Measurements from ENCODE around the gene MISP3.

Gene MISP3

GRCh38 chr19:14105680-14106079, 33.1 kb downstream of the MISP3 start:
- DNase-seq, result no peak

GRCh38 chr19:14106840-14107239, 34.3 kb downstream of the MISP3 start:
- DNase-seq, result no peak

GRCh38 chr19:14107581-14108461, 35.2 kb downstream of the MISP3 start:
- DNase-seq, result no peak

DNA sequence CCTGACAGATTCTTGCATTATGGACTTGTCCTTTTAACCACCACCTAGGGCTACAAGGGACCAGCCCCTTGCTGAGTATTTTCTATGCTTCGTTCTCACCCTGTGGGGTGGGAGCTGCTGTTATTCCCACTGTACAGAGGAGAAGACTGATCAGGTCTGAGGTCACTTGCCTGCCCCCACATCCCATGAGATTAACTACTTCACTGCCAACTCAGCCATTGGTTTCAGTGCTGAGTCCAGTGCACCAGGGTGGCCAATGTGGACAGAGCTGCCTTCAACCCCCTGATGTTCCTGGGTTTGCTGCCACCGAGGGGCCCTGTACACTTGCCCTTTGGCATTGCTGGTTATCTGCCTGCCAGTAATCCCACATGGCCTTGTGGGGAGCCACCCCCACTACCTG, 38.1 kb downstream of the MISP3 start:
- no peak for DNase-seq

DNA sequence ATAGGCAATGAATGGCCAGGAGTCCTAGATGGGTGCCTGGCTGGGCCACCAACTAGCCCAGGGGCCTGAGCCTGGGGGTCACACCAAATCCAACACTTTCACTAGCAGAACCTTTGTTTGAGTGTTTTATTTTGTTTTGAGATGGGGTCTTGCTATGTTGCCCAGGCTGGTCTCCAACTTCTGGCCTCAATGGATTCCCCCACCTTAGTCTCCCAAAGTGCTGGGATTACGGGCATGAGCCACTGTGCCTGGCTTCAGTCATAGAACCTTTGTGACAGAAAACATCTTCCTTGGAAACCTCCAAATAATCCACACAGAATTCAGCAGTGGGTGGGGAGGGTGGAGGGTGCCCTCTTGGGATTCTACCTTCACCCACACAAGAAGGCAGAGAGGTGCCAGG, 38.9 kb downstream of the MISP3 start:
- no peak for DNase-seq

DNA sequence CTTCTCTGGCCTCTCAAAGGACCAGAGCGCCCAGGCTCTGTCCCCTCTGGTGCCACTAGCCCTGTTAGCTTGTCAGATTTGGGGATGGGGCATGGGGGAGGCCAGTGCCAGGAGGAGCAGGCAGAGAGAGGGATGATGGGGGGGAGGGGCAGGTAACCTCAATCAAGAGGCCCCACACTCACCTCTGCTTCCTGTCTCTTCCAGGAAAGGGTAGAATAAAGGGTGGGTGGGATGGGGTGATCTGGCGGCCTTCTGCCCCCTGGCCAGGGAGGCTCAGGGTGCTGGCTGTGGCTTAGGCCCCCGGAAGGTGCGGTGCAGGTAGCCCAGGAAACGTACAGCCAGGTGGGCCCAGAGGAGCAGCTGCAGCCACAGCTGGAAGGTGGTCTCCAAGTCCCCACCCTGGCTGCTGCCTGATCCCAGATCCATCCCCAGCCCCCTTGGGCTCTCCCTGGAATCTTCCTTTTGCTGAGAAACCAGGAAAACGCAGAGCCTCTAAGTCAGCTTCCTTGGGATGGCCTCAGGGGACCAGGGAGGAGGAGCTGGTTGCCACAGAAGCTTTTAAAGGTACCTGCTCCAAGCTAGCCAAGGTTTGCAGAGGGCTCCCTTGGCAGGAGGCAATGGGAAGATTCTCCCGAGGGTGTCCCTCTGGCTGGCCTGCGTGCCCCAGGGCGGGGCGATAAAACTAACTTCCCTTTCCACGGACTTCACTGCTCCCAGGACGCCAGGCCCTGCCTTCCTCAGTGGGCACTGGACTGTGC, 39.6 kb downstream of the MISP3 start:
- no peak for DNase-seq

DNA sequence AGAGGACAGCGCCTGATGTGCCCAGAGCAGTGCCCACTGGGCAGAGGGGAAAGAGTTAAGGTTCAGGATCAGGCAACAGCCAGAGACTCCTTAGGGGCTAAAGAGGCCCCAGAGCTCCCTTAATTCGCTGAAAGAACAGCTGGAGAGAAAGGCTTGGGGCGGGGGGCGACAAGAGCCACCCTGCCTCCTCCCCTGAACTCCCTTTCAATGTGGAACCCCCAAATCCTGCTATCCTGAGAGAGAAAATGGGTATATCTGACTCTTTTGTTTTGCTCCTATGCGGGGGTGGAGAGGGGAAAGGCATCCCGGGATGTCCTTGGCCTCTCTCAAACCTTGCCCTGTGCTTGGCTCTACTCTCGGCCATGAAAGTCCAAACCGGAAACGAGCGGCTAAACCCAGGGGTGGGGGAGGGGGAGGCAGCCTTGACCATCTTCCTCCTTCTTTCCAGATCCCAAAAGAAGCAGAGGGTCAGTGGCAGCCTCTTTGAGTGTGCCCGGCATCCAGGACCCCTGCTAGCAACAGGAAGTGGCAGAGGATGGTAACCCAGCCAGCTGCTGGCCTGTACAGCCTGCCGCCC, 40.3 kb downstream of the MISP3 start:
- no peak for DNase-seq

- DNase-seq, result no peak
Observed at GRCh38 chr19:14113762-14114414, 41.3 kb downstream of the MISP3 start.

- no peak for DNase-seq
Observed at GRCh38 chr19:14114439-14114838, 41.9 kb downstream of the MISP3 start.

DNA sequence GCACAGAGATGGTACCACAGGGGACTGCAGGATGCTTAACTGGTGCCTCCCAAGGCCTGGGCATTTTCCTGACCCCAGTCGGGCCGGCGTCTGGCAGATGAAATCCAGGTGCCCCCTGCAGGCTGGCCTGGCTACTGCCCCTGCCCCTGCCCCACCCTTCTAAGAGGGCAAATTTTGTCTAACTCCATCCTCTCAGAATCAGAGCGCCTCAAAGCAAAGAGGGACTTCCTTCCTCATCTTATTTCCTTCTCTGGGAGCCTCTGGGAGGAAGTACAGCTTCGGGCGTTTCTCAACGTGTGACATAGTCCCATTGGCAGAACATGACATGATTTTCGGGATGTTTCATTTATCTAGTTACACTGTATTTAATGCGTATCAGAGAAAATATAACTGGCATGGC, 42.3 kb downstream of the MISP3 start:
- no peak for DNase-seq

- no peak for DNase-seq
Observed at GRCh38 chr19:14115756-14116155, 43.2 kb downstream of the MISP3 start.

DNA sequence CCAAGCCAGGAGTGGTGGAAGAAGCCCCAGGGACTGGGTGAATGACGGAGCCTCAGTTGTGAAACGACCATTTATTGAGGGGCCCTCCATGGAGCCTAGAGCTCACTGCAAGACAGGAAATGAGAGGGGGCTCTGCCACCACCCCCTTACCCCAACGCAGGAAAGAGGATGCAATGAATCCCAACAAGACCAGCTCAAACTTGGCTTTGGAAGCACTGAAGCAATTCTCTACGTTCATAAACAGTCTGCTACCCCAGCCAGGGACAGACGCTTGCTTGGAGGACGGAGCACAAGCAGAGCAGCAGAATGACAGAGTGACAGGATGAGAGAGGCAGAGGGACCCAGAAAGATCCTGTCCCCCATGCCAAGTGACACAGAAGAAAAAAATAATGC, 43.9 kb downstream of the MISP3 start:
- DNase-seq, result no peak

DNA sequence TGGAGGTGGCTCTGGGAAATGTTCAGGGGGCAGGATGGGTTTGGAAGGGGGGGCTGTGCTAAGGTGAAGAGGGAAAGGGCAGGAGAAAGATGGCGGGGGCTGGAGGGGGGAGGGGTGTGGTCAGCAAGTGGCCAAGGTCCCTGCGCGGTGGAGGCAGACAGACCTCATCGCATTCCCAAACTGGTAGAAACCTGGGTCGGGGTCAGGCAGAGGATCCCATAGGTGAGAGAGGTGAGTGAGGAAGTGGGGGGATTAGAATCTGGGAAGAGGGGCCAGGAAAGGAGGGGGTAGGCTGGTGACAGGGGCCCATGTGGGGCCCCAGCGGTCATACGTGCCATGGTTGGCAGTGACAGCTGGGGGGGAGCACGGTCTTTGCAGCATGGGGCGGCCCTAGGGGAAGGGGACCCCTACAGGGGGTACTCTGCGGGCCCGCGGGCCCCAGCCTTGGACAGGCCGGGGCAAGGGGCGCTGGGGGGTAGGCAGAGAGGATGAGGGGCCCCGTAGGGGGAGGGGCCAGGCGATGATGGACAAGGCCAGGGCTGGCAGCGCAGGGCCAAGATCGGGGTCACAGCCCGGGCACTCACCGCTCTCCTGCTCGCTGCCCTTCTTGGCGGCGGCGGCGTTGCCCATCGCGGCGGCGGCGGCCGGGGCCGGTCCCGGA, 44.5 kb downstream of the MISP3 start:
- DNase-seq, result peak in 1 of 3 experiments; percentile 47

GRCh38 chr19:14117668-14118164, 45.1 kb downstream of the MISP3 start, which contains the start of gene PRKACA:
Gene PRKACA, minus strand, starts transcription at chr19:14117762. Its CDS starts 215 bp downstream, at chr19:14117547.
- peak; percentile 92 to 99 (median 99) for DNase-seq

DNA sequence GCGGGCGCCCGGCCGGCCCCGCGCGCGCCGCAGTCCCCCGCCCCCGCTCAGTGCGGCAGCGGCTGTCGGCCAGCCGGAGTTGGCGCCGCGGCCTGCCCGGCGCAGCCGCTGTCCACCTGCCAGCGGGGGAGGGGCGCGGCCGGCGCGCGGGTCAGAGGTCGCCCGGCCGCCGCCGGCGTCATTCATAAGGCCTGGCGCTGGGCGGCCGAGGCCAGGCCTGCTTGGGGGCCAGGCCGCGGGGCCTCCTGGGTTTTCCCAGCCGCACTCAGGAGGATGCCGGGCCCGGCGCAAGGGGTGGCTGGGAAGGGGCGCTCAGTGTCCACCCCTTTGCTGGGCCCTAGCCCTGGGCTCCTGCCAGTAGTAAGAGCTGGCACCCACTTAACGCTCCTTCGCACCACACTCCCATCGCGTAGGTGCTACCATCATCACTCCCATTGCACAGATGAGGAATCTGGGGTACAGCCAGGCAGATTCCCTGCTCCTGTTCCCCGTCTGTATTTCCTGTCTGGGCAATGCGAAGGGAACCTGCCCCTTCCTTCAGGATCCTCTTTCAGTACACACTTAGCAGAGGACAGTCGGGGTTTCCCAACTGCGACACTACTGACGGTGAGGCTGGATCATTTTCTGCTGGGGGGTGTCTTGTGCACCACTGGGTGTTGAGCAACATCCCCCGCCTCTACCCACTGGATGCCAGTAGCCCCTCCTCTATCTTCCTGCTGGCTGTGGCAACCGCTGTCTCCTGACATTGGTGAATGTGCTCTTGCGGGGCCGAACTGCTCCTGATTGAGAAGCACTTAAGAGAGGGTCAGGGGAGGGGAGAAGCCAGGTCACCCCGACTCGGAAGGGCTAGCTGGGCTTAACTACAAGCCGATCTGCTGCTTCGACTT, 45.8 kb downstream of the MISP3 start:
- peak in 2 of 3 experiments; percentile 85 to 88 for DNase-seq

DNA sequence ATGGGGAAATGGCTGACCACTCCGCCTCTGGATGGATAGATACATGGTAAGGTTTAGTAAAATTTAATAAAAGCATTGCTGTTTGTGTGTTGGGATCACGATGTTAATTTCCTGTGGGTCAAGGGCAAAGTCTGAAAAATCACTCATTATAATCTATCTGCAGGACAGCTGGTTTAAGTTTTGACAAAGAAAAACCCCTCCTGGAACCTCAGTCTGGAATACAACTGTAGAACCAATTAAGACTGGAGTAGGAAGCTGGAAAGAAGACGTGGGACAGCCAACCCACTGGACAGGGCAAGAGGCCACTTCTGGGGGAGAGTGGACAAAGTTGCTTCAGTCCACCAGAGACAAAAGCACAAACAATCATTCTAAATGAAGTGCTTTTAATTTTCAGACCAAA, 46.6 kb downstream of the MISP3 start:
- DNase-seq, result no peak

GRCh38 chr19:14119644-14120496, 47.3 kb downstream of the MISP3 start:
- no peak for DNase-seq

GRCh38 chr19:14120497-14120780, 47.9 kb downstream of the MISP3 start:
- no peak for DNase-seq

DNA sequence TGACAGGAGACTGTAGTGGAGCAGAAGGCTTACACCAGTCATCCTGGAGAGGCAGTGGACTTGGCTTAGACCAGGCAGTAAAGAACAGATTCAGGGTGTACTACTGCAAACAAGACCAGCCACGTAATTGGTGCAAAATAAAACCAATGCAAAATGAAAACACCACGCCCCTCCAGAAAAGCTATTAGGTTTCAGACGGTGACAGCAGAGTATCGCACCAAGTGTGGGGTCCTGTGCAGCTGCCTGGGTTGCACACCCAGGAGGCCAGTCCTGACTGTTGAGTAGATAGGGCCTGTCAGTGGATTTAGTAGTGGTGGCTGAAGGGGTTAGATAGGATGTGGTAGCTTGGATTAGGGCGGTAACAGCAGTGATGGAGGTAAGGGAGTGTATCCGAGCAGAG, 50.3 kb downstream of the MISP3 start:
- no peak for DNase-seq
